Endodermal cell (in vitro differentiated cells): Measurements from ENCODE around the gene DPEP3. TPM values are rescaled to one million over a fixed set of nuclear protein-coding genes. Genes with fewer than 3 reads are reported as not detected.
A peak's percentile ranks its signal among the peaks of the same experiment; 100 is the strongest.

Experiments
- DNase-seq: peaks from one replicate; pipeline ENCODE4 v3.0.0-alpha.2; 2017
- H3K27ac ChIP-seq: 2 replicates; pipeline ENCODE4 v1.5.1; 2013; ENCODE audit warnings: mild to moderate bottlenecking, low read depth, low read length, moderate library complexity
- H3K27me3 ChIP-seq: 2 replicates; pipeline ENCODE4 v1.6.1; 2013; ENCODE audit warnings: mild to moderate bottlenecking, low read length, moderate library complexity; ENCODE audit not compliant: insufficient read depth, control insufficient read depth, poor library complexity, severe bottlenecking
- H3K36me3 ChIP-seq: 2 replicates; pipeline ENCODE4 v1.7.0; 2013; ENCODE audit warnings: mild to moderate bottlenecking, low read length, moderate library complexity; ENCODE audit not compliant: control insufficient read depth, insufficient read depth
- H3K4me1 ChIP-seq: one replicate; pipeline ENCODE4 v1.7.0; 2013; ENCODE audit warnings: low read length; ENCODE audit not compliant: control insufficient read depth, insufficient read depth
- H3K4me3 ChIP-seq: 2 replicates; pipeline ENCODE4 v1.5.1; 2013; ENCODE audit warnings: mild to moderate bottlenecking, low read length, moderate library complexity
- H3K9ac ChIP-seq: 2 replicates; pipeline ENCODE4 v1.6.1; 2013; ENCODE audit warnings: mild to moderate bottlenecking, low read length, moderate library complexity; ENCODE audit not compliant: poor library complexity, severe bottlenecking; ENCODE audit errors: extremely low read depth
- H3K9me3 ChIP-seq: 2 replicates; pipeline ENCODE4 v1.6.1; 2013; ENCODE audit warnings: mild to moderate bottlenecking, low read length, moderate library complexity; ENCODE audit not compliant: control insufficient read depth
- H3K27ac Mint-ChIP-seq: 2 replicates; pipeline ENCODE4 v1.8.0; 2020; ENCODE audit warnings: mixed read lengths
- H3K27me3 Mint-ChIP-seq: 2 replicates; pipeline ENCODE4 v1.8.0; 2021; ENCODE audit warnings: mild to moderate bottlenecking, mixed read lengths; ENCODE audit not compliant: insufficient read depth
- H3K36me3 Mint-ChIP-seq: 2 replicates; pipeline ENCODE4 v1.8.0; 2020; ENCODE audit warnings: low read depth, mixed read lengths
- H3K4me1 Mint-ChIP-seq: 2 replicates; pipeline ENCODE4 v1.8.0; 2020; ENCODE audit warnings: mixed read lengths
- H3K4me3 Mint-ChIP-seq: 2 replicates; pipeline ENCODE4 v1.8.0; 2020; ENCODE audit warnings: mild to moderate bottlenecking, moderate library complexity, mixed read lengths
- H3K9me3 Mint-ChIP-seq: 2 replicates; pipeline ENCODE4 v1.8.0; 2020; ENCODE audit warnings: mild to moderate bottlenecking, mixed read lengths
- WGBS, 2 experiments: methylation state at CpG; one replicate each; pipeline versions ENCODE4 v1.1.5 to v1.1.7; 2013; ENCODE audit warnings: missing lambda C conversion rate in 2 of 2, mixed read lengths in 1 of 2; ENCODE audit not compliant: insufficient coverage in 1 of 2, insufficient read length in 1 of 2; 5-methylcytosine and 5-hydroxymethylcytosine counted together
- total RNA-seq, 2 donors: library from RNA; stranded (reverse); fragmentation: NEBNext Ultra II Directional in 1 of 2; extraction: Animal tissue kit (Norgen Biotek cat#: 25700) in 1 of 2; gene quantifications; 2 replicates in 1 of 2; 3 replicates in 1 of 2; pipeline ENCODE4 v1.2.1, GENCODE V29; 2021
- TF ChIP-seq, protein P1 (sequence below): fragments of 200-600 bp; sonication (generic); conservative IDR thresholded peaks from 2 replicates; pipeline ENCODE4 v1.5.0; 2021; ENCODE audit warnings: antibody characterized with exemption, mild to moderate bottlenecking

DPEP3 gene
- total RNA-seq, 2 donors from 2014 or later, result 2.9 to 3.5 TPM

DNA sequence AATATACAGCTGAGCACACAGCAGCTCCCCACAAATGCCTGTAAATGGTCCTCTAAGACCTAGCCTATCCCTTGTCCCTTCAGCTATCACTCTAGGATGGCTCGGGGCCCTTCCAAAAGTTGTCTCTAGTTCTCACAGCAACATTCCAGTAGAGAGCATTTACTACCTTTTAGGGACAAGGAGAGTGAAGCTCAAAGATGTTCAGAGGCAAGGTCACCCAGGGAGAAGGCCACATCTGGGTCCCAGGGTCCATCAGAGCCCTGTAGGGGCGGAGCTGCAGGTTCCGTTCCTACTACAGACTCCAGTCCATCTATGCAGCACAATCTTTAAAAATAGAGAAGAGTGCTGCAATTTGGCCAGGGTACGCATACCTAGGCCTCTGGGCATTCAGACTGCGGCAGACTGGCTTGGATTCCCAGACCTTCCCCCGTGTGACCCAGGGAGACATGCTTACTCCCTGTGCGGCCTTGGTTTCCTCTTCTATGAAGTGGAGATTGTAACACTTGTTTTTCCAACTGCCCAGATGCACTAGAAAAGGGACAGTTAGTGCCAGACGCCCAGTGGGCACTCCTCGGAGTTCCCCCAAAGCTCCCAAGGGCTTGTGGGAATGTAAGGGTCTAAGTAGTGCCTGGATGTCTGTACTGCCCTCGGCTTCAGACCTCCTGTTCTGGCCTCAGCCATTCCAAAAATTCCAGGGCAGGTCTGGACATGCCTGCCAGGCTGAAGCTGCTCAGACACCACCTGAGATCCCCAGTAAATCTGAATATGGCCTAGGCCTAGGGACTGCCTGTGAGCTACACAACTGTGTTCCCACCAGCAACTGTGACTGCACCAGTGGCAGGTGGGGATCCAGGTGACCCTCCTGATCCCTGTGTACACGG is 14.4 kb downstream of the DPEP3 start:
- H3K27ac Mint-ChIP-seq, result no peak overlapping the region
- WGBS, 2 experiments, result 91 to 95% methylated on average over 8 to 11 of the region's 11 CpGs
- no peaks in the 10 kb centered on the region for H3K9me3 ChIP-seq
- H3K36me3 ChIP-seq, result peaks cover 28% of the 10 kb centered on the region
- DNase-seq, result no peak
- H3K4me3 Mint-ChIP-seq, result no peak overlapping the region
- no peaks in the 10 kb centered on the region for H3K9me3 Mint-ChIP-seq
- H3K36me3 Mint-ChIP-seq, result peaks cover 21% of the 10 kb centered on the region
- H3K4me1 ChIP-seq, result peaks cover 16% of the 10 kb centered on the region
- TF ChIP-seq, protein P1, sequence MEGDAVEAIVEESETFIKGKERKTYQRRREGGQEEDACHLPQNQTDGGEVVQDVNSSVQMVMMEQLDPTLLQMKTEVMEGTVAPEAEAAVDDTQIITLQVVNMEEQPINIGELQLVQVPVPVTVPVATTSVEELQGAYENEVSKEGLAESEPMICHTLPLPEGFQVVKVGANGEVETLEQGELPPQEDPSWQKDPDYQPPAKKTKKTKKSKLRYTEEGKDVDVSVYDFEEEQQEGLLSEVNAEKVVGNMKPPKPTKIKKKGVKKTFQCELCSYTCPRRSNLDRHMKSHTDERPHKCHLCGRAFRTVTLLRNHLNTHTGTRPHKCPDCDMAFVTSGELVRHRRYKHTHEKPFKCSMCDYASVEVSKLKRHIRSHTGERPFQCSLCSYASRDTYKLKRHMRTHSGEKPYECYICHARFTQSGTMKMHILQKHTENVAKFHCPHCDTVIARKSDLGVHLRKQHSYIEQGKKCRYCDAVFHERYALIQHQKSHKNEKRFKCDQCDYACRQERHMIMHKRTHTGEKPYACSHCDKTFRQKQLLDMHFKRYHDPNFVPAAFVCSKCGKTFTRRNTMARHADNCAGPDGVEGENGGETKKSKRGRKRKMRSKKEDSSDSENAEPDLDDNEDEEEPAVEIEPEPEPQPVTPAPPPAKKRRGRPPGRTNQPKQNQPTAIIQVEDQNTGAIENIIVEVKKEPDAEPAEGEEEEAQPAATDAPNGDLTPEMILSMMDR, result no peak
- peak overlapping the region; percentile 52 for H3K27ac ChIP-seq
- no peak overlapping the region for H3K9ac ChIP-seq
- H3K4me3 ChIP-seq, result no peak overlapping the region
- H3K4me1 Mint-ChIP-seq, result peaks cover 21% of the 10 kb centered on the region
- H3K27me3 Mint-ChIP-seq, result peaks cover 11% of the 10 kb centered on the region
- no peaks in the 10 kb centered on the region for H3K27me3 ChIP-seq

DNA sequence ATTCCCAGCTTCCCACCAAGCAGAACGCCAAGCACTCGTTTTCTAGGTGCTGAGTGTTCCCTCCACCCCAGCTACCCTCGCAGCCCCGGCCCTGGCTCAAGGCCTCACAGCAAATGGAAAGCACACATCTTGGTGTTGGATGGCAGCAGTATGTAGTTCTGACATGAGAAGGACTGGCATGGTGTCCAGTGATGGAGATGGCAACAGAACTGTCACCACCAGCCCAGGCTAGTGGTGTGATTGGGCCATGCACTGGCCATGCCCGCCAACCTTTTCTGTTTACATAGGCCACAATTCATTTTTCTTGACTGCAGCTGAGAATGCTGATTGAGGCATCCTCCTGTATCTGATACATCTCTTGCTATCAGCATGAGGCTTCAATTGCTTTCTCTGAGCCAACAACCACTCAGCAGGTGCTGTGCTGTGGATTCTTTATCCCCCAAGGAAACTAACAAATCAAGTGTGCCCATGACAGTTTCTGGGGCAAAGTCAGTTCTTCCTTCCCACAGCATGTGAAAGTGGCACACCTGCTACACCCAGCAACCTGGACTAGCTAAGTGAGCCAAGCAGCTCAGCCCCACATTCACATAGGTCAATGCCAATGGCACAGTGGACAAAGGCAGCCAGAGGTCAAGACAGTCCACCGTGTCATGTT is 15.7 kb downstream of the DPEP3 start:
- H3K27me3 Mint-ChIP-seq, result peaks cover 2% of the 10 kb centered on the region
- Histone ChIP-seq H3K27me3 (no peaks in the 10 kb centered on the region), H3K4me1 (peaks cover 16% of the 10 kb centered on the region), H3K27ac (no peak overlapping the region), H3K36me3 (peaks cover 38% of the 10 kb centered on the region), H3K4me3 (no peak overlapping the region), H3K9ac (no peak overlapping the region), H3K9me3 (no peaks in the 10 kb centered on the region)
- peaks cover 18% of the 10 kb centered on the region for H3K4me1 Mint-ChIP-seq
- no peak overlapping the region for H3K4me3 Mint-ChIP-seq
- no peak for DNase-seq
- H3K27ac Mint-ChIP-seq, result no peak overlapping the region
- H3K9me3 Mint-ChIP-seq, result no peaks in the 10 kb centered on the region
- TF ChIP-seq, protein P1, result no peak
- WGBS, 2 experiments, result 95 to 98% methylated on average over 5 to 6 of the region's 6 CpGs
- peaks cover 30% of the 10 kb centered on the region for H3K36me3 Mint-ChIP-seq

DNA sequence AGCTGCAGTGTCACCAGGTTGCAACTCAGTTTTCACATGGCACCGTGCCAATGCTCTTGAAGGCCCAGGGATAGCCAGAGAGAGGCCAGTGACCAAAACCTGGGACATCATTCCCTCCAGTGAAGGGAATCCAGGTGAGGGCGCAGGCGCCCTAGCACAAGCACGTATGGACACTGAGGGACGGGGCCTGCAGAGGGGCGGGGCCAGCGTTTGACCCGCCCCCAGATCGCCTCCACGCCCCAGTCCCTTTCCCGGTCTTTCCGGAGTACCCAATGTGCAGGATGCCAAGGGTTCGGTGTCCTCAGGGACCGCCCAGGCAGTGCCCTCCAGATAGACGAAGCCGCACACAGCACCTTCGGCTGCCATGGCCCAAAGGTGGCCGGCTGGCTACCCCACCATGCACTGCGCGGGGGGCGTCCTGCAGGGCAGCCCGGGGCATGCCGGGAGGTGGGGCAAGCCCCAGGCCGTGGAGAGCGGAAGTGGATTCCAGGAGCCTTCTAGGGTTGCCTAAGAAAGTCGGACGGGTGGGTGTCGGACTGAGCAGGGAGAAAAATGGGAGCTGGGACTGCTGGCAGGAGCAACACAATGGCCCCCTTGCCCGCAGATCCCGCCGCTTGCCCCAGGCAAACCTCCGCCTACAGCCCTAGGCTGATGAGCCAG is 16.5 kb downstream of the DPEP3 start:
- DNase-seq, result peak; percentile 65
- H3K4me1 Mint-ChIP-seq, result peaks cover 15% of the 10 kb centered on the region
- no peak overlapping the region for H3K27ac Mint-ChIP-seq
- WGBS, 2 experiments, result 92 to 95% methylated on average over 25 to 32 of the region's 32 CpGs
- Histone ChIP-seq H3K27ac (no peak overlapping the region), H3K36me3 (peaks cover 45% of the 10 kb centered on the region), H3K9me3 (no peaks in the 10 kb centered on the region), H3K9ac (no peak overlapping the region), H3K4me1 (peaks cover 16% of the 10 kb centered on the region), H3K27me3 (no peaks in the 10 kb centered on the region), H3K4me3 (no peak overlapping the region)
- no peaks in the 10 kb centered on the region for H3K9me3 Mint-ChIP-seq
- H3K36me3 Mint-ChIP-seq, result peaks cover 30% of the 10 kb centered on the region
- peak overlapping the region; percentile 29 for H3K4me3 Mint-ChIP-seq
- peaks cover 2% of the 10 kb centered on the region for H3K27me3 Mint-ChIP-seq
- TF ChIP-seq, protein P1, result no peak
